Panc1 (cell line): ENCODE data around the gene MRPL20. TPM values are rescaled to one million over a fixed set of nuclear protein-coding genes. Genes with fewer than 3 reads are reported as not detected.

Experiments
- ATAC-seq: fragments of 200-7000 bp; cut with Tn5 transposase; 2 replicates; pipeline ENCODE4 v1.9.1; 2020; ENCODE audit warnings: mild to moderate bottlenecking, moderate library complexity
- BruUV-seq: library from RNA; stranded (reverse); fragments of 400-500 nt; replicated peaks from 2 replicates; lab custom pipeline; 2021; lab: Mats Ljungman, UMichigan
- CTCF ChIA-PET: fragments of 300-600 bp; sonication (Branson Sonifier 250); formaldehyde crosslinking; loops from one replicate; lab custom pipeline; 2022; ENCODE audit warnings: antibody characterized with exemption; lab: Charles Lee
- POLR2A ChIA-PET: fragments of 300-600 bp; sonication (Branson Sonifier 250); formaldehyde crosslinking; loops from one replicate; lab custom pipeline; 2022; ENCODE audit warnings: antibody characterized with exemption; lab: Charles Lee
- DNase-seq: peaks from one replicate; pipeline ENCODE4 v3.0.0-alpha.2; 2010; ENCODE audit warnings: low read depth, low spot score
- H3K27ac ChIP-seq: 2 replicates; pipeline ENCODE4 v1.5.1; 2011; ENCODE audit warnings: mild to moderate bottlenecking, low read length, inconsistent platforms
- H3K27me3 ChIP-seq: fragments of 200-500 bp; sonication (Bioruptor generic); 2 replicates; pipeline ENCODE4 v1.6.0; 2014; ENCODE audit warnings: low read length, inconsistent platforms; ENCODE audit not compliant: control insufficient read depth, insufficient read depth
- H3K36me3 ChIP-seq: fragments of 200-500 bp; sonication (Bioruptor generic); 2 replicates; pipeline ENCODE4 v1.5.1; 2014; ENCODE audit warnings: inconsistent platforms, mild to moderate bottlenecking, low read length, moderate library complexity; ENCODE audit not compliant: control insufficient read depth, insufficient read depth
- H3K4me1 ChIP-seq: 2 replicates; pipeline ENCODE4 v1.5.1; 2011; ENCODE audit warnings: inconsistent platforms, mild to moderate bottlenecking, low read length, moderate library complexity; ENCODE audit not compliant: control insufficient read depth, insufficient read depth
- H3K4me3 ChIP-seq, 2 experiments: 2 replicates each; pipeline ENCODE4 v1.5.1; 2011 to 2012; ENCODE audit warnings: low read depth in 2 of 2, low read length in 2 of 2, mild to moderate bottlenecking in 2 of 2, inconsistent platforms in 1 of 2, moderate library complexity in 1 of 2
- H3K9me3 ChIP-seq: fragments of 200-500 bp; sonication (Bioruptor generic); 2 replicates; pipeline ENCODE4 v1.5.1; 2014; ENCODE audit warnings: low read depth, mild to moderate bottlenecking, inconsistent platforms, low read length, moderate library complexity; ENCODE audit not compliant: control insufficient read depth, insufficient read depth
- POLR2AphosphoS5 ChIP-seq: IDR thresholded peaks from 2 replicates; pipeline ENCODE4 v1.6.1; 2012; ENCODE audit warnings: mild to moderate bottlenecking, low read depth, low read length, moderate library complexity
- TCF7L2 ChIP-seq: IDR thresholded peaks from 2 replicates; pipeline ENCODE4 v1.6.1; 2011; ENCODE audit warnings: mild to moderate bottlenecking, low read depth, low read length, inconsistent platforms
- in situ Hi-C: cut with HindIII; loops from 2 replicates; pipeline ENCODE4 v1.10.0; 2016; ENCODE audit warnings: low sequenced_read_pairs, low pct_unique_long_range_greater_than_20kb
- intact Hi-C: fragments of 100-400 bp; cut with micrococcal nuclease; formaldehyde crosslinking; loops from one replicate; pipeline ENCODE4 v1.10.0; 2022; ENCODE audit not compliant: unreplicated experiment
- total RNA-seq: library from RNA; stranded (reverse); gene quantifications from one replicate; pipeline ENCODE4 v1.2.1, GENCODE V29; 2021; ENCODE audit not compliant: unreplicated experiment
- TF ChIP-seq, protein P1 (sequence below), 2 experiments: IDR thresholded peaks; 2 replicates each; pipeline ENCODE4 v1.6.1; 2011 to 2012; ENCODE audit warnings: low read depth in 2 of 2, control low read depth in 1 of 2, low read length in 1 of 2, mild to moderate bottlenecking in 1 of 2, moderate library complexity in 1 of 2; ENCODE audit not compliant: insufficient read depth in 1 of 2
- TF ChIP-seq, protein P2 (sequence below): fragments of 450-650 bp; IDR thresholded peaks from 2 replicates; pipeline ENCODE4 v1.5.1; 2017; ENCODE audit warnings: mild to moderate bottlenecking

MRPL20 gene
- total RNA-seq, 1 experiment from 2014 or later = 196 TPM

DNA sequence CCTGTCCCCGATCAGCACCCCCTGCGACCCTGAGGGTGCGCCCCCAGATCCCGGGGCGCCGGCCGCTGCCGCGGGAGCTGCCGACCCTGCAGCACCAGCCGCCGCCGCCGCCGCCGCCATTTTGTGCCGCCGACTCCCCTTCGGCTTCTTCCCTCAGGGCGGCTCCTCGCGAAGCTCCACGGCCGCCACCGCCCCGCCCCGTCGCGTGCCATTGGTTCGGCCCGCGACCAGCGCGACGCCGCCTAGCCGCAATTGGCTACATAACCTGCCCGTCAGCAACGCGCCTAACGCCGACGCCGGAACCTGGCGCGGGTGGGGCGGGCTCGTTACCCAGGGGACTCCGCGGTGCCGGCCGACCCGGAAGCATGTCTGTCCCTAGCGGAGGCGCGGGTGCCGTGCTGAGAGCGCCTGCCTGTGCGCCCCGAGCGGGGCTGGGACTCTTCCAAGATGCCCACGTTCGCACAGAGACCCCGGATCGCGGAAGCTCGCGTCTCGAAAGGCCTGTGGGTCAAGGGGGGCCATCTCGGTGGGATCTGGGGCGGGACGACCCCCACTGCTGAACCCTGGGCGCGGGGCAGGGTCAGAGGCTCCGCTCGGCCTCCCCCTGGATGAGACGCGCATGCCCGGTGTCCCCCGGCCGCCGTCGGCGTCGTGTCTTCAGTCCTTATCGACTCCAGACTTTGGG, 7.8 kb downstream of the MRPL20 start, which contains the start of gene CCNL2:
TSS of gene CCNL2 (minus strand) at position 149 of the 685 bp plus-strand sequence. CDS start at position 120, 29 bp downstream.
- H3K27ac ChIP-seq = peak within 1 kb of the TSS; percentile 98
- DNase-seq (peak; percentile 82), ATAC-seq (peak; percentile 89)
- in situ Hi-C loops = no loop called here
- H3K9me3 ChIP-seq = no peaks in the 10 kb centered on the region
- ChIA-PET CTCF (interaction anchor here (0.6 to 0.9 kb wide), 2 partner anchors 32 to 76 kb away, joined by 4 read pairs; no protein-coding TSS in a partner anchor), POLR2A (interaction anchor here (0.6 to 0.9 kb wide), 3 partner anchors 15 to 94 kb away, joined by 3 to 6 read pairs (median 3); partner anchors contain the start of gene AURKAIP1)
- H3K27me3 ChIP-seq = no peaks in the 10 kb centered on the region
- peak within 1 kb of the TSS; percentile 93 to 100 for H3K4me3 ChIP-seq
- BruUV-seq = no TSS peak
- H3K36me3 ChIP-seq = peaks cover 7% of the 10 kb centered on the region
- H3K4me1 ChIP-seq = peaks cover 47% of the 10 kb centered on the region
- intact Hi-C loops = no loop called here
- TF ChIP-seq POLR2AphosphoS5 (peak; percentile 76), TCF7L2 (no peak; the same call in 1 of the 2 replicates)
- TF ChIP-seq, protein P1, sequence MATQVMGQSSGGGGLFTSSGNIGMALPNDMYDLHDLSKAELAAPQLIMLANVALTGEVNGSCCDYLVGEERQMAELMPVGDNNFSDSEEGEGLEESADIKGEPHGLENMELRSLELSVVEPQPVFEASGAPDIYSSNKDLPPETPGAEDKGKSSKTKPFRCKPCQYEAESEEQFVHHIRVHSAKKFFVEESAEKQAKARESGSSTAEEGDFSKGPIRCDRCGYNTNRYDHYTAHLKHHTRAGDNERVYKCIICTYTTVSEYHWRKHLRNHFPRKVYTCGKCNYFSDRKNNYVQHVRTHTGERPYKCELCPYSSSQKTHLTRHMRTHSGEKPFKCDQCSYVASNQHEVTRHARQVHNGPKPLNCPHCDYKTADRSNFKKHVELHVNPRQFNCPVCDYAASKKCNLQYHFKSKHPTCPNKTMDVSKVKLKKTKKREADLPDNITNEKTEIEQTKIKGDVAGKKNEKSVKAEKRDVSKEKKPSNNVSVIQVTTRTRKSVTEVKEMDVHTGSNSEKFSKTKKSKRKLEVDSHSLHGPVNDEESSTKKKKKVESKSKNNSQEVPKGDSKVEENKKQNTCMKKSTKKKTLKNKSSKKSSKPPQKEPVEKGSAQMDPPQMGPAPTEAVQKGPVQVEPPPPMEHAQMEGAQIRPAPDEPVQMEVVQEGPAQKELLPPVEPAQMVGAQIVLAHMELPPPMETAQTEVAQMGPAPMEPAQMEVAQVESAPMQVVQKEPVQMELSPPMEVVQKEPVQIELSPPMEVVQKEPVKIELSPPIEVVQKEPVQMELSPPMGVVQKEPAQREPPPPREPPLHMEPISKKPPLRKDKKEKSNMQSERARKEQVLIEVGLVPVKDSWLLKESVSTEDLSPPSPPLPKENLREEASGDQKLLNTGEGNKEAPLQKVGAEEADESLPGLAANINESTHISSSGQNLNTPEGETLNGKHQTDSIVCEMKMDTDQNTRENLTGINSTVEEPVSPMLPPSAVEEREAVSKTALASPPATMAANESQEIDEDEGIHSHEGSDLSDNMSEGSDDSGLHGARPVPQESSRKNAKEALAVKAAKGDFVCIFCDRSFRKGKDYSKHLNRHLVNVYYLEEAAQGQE (IDR thresholded peaks at IDR 0.05; ENCODE audit: insufficient read depth in 1 of 2, low read depth in 2 of 2, low read length in 1 of 2) = no peak
- TF ChIP-seq, protein P2, sequence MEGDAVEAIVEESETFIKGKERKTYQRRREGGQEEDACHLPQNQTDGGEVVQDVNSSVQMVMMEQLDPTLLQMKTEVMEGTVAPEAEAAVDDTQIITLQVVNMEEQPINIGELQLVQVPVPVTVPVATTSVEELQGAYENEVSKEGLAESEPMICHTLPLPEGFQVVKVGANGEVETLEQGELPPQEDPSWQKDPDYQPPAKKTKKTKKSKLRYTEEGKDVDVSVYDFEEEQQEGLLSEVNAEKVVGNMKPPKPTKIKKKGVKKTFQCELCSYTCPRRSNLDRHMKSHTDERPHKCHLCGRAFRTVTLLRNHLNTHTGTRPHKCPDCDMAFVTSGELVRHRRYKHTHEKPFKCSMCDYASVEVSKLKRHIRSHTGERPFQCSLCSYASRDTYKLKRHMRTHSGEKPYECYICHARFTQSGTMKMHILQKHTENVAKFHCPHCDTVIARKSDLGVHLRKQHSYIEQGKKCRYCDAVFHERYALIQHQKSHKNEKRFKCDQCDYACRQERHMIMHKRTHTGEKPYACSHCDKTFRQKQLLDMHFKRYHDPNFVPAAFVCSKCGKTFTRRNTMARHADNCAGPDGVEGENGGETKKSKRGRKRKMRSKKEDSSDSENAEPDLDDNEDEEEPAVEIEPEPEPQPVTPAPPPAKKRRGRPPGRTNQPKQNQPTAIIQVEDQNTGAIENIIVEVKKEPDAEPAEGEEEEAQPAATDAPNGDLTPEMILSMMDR = no peak

DNA sequence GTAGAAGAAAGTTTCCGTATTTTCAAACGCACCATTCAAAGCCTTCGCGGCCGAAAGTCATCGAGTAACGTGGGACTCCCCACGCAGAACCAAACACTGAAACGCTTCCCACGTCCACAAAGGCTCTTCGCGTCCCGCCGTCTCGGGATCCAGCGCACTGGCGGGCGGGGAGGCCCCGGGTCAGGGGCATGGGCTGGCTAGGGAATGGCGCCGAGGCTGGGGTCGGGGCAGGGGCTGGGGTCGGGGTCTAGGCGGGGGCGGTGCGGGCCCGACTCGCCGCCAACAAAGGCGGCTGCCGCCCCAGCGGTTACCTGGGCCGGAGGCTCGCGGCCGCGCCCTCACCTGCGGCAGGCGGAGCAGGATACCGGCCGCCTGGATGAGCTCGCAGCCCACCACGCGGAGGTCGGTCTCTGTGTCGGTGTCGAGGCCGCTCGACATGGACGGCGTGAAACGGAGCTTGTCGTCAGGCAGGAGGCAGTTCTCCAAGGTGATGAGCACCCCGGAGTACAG, 8.4 kb downstream of the MRPL20 start:
- H3K27me3 ChIP-seq = no peaks in the 10 kb centered on the region
- ATAC-seq (no peak), DNase-seq (no peak)
- H3K9me3 ChIP-seq = no peaks in the 10 kb centered on the region
- ChIA-PET CTCF (interaction anchor here (0.6 to 0.9 kb wide), 2 partner anchors 33 to 75 kb away, joined by 4 read pairs; no protein-coding TSS in a partner anchor), POLR2A (interaction anchor here (0.9 kb wide), 1 partner anchor 23 kb away, joined by 6 read pairs; the partner anchor contains the start of gene AURKAIP1)
- H3K4me3 ChIP-seq = peak overlapping the region; percentile 93 to 100
- intact Hi-C loops = no loop called here
- peaks cover 44% of the 10 kb centered on the region for H3K4me1 ChIP-seq
- no TSS peak for BruUV-seq
- H3K27ac ChIP-seq = peak overlapping the region; percentile 95
- in situ Hi-C loops = no loop called here
- H3K36me3 ChIP-seq = peaks cover 7% of the 10 kb centered on the region
- TF ChIP-seq, protein P1 (IDR thresholded peaks at IDR 0.05; ENCODE audit: insufficient read depth in 1 of 2, low read depth in 2 of 2, low read length in 1 of 2) = no peak
